Midbrain (tissue), 1 donor: ENCODE data around the gene SSBP3.
A peak's percentile ranks its signal among the peaks of the same experiment; 100 is the strongest.
"Not testable (repeated sequence)": the region's sequence is repeated elsewhere in the genome, so short reads cannot be mapped to it uniquely, and the experiment has no call there.

Experiments used
- DNase-seq: peaks from one replicate; lab custom pipeline; 2025; lab: John Stamatoyannopoulos, UW

The SSBP3 gene

GRCh38 chr1:54348700-54349021, 57.5 kb downstream of the SSBP3 start:
- DNase-seq = no peak

DNA sequence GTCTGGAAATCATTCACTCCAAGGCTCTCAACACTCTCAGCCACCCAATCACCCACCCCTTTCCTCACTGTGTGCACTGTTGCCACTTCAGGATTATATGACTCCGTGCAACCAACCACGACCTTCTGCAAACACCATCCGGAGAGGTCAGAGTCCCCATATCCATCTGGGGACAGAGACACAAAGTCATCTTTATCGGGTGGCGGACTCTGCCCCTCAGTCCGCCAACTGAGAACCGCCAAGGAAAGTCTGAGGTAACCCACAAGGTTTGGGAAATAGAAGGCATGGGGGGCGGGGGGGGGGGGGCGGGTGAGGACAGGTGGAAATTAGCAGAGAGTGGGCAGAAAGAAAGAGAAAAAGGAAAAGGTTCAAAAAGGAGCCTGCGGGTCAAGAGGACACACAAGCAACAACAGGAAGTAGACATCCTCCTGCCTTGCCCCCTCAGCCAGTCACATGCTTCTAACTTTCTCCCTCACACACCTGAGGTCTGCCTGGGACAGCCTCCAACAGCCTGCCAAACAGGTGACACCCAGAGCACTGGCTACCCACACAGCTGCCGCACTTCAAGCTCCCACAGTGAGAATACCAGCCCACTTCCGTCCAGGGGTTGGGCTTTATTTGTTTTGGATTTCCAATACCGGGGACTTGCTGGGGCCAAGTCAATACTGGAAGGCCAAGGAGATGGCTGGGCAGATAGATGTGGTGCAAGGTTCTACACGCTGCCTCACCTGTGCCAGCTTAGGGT, 58.1 kb downstream of the SSBP3 start:
- no peak for DNase-seq

GRCh38 chr1:54347261-54347954, 58.8 kb downstream of the SSBP3 start:
- DNase-seq = no peak

GRCh38 chr1:54345548-54345947, 60.6 kb downstream of the SSBP3 start:
- not testable (repeated sequence) for DNase-seq

DNA sequence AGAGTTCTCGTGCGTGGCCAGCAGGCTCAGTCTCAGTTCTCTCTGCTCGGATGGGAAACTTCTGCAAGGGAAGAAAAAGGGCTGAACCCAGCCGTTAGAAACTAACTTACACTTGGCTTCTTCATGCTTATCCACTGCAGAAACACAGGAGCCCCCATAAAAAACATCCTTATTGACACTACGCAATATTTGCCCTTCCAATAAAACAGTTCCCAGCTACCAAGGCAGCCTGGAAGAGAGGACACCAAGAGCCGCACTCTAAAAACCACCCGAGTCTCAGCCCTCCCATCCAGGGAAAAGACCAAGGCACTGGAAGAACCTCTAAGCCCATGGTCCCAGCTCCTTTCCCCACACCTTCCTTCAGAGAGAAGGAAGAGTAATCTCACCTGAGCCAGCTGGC, 61.1 kb downstream of the SSBP3 start:
- no peak for DNase-seq

DNA sequence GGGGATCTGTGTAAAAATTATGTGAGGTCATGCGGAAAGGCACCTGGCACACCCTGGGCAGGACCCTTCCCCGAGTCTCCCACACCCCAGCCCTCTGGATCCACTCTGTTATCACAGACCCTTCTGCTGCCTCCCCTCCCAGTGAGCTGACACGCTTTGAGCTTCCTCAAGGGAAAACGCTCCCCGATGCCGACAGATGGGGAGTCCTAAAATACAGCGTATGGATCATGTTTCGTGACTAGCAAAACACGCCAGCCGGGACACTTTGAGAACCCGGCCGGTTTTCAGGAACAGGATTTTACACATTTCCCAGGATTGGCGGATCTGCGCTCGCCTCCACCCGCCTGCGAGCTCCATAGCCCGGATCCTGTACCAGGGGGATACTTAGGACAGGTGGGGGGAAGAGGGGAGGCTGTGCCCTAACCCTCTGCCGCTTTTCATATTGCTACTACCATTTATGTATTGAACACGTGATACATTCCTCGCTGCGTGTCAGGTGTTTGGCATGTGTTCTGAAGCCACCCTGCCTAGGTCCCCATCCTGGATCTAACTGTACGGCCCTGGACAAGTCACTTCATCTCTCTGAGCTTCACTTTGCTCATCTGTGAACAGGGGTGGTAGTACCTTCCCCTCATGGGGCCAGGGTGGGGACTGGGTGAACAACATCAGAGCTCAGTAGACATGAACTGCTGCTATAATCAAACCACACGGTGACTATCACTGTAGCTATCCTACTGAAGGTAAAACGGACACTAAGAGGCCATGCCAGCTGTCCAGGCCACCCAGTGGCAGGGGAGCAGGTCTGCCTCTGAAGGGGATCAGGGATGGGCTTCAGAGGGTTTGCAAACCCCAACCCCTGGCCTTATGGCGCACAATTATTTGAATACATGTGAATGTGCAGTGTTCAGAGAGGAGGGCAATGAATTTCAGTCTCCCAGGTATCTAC, 63.2 kb downstream of the SSBP3 start:
- no peak for DNase-seq

DNA sequence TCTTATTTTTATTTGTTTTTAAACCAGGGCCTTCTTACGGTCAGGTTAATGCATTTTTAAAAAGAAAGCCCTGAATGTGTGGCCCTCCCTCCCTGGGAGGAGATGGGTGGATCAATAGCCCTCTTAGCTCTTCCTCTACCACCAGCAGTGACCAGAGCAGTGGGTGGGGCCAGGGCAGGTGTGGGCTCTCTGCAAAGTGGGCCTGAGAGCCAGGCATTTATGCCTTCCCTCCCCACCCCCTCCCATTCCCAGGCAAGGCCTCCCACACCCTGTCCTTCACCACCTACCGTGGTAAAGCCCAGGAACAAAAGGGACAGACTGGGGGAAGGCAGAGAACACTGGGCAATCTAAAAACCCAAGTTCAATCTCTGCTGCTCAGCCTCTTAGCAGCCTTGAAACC, 63.9 kb downstream of the SSBP3 start:
- no peak for DNase-seq

- no peak for DNase-seq
Observed at GRCh38 chr1:54341763-54342162, 64.4 kb downstream of the SSBP3 start.

- no peak for DNase-seq
Observed at GRCh38 chr1:54340878-54341277, 65.3 kb downstream of the SSBP3 start.

- no peak for DNase-seq
Observed at GRCh38 chr1:54340434-54340833, 65.8 kb downstream of the SSBP3 start.

DNA sequence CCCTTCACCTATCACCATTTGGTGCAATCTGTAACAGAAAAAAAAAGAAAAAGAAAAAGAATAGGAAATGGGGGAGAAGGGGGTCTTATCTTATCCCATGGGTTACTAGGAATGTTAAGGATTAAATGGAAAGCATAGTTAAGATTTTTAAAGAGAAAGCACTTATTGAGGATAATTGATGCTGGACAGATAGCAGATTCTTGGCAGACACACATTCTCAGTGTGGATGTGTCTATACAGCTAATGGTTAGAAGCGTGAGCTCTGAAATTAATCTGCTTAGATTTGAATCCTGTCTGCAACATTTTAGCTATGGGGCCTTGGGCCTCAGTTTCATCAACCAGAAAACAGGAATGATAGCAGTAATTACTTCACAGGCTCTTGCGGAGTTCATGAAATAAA, 67.1 kb downstream of the SSBP3 start:
- DNase-seq = no peak

GRCh38 chr1:54338464-54338863, 67.7 kb downstream of the SSBP3 start:
- no peak for DNase-seq

DNA sequence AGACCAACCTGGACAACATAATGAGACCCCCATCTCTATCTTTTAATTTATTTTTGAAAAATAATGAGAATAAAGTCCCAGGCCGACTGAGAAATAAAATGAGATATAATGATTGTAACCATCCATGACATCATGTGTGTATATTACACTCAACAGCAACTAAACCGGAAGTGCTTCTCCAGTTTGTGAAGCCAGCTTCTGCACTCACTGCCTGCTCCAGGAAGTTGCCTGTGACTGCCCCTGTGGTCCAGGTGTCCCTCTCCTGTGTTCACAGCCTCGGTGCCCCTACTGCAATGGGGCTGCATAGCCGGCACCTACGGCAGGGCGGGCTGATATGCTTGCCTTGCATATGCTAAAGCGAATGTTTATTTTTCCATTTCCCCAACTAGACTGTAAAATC, 68.3 kb downstream of the SSBP3 start:
- DNase-seq = no peak

- DNase-seq = no peak
Observed at GRCh38 chr1:54337034-54337433, 69.2 kb downstream of the SSBP3 start.

- no peak for DNase-seq
Observed at GRCh38 chr1:54336116-54336515, 70.1 kb downstream of the SSBP3 start.

DNA sequence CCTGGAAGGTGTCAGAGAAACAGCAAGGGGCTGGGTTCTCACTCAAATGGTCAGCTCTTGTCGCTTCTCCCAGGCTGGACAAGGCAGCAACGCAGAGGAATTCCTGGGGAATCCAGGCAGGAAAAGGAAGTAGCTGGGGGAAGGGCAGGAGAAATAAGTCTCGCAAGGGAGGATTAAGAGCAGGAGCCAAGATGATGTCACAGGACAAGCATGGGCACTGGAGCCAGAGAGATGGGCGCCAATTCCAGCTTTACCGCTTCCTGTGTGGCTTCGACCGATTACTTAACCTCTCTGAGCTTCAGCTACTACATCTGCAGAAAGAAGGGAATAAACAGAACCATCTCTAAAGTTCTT, 70.5 kb downstream of the SSBP3 start:
- no peak for DNase-seq

DNA sequence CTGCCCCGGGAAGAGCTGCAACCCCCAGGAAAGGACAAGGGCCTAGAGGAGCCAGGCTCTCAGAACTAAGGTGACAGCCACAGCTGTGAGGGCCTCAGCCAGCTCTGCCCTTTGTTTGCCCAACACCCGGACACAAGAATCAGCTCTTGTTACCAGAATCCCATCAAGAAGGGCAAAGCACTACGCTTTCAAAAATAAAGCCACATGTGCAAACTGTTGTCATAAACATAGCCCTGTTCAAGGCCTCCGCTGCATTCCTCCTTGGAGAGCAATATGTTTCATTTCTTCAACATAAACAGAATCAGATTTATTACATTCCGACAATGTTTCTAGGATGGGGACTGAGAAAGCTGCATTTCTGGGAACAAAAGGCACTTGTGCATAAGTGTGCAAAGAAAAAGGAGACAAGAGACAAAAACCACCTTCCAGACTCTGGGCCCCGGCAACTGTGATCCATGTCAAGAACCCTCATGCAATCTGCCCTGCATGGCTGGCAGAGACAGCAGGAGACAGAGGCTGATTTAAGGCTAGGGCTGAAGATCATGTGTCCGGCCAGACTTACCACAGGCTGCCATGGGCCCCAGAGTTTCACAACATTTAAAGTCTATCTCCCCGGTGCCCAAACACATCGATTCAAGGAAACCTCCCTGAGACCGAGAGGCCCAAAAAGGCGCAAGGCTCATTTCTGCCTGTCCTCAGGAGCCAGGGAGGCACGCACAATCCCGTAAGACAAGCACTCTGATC, 71.0 kb downstream of the SSBP3 start:
- peak; percentile 36 for DNase-seq

GRCh38 chr1:54332781-54333585, 73.2 kb downstream of the SSBP3 start:
- DNase-seq = no peak

GRCh38 chr1:54331843-54332463, 74.2 kb downstream of the SSBP3 start:
- DNase-seq = no peak

DNA sequence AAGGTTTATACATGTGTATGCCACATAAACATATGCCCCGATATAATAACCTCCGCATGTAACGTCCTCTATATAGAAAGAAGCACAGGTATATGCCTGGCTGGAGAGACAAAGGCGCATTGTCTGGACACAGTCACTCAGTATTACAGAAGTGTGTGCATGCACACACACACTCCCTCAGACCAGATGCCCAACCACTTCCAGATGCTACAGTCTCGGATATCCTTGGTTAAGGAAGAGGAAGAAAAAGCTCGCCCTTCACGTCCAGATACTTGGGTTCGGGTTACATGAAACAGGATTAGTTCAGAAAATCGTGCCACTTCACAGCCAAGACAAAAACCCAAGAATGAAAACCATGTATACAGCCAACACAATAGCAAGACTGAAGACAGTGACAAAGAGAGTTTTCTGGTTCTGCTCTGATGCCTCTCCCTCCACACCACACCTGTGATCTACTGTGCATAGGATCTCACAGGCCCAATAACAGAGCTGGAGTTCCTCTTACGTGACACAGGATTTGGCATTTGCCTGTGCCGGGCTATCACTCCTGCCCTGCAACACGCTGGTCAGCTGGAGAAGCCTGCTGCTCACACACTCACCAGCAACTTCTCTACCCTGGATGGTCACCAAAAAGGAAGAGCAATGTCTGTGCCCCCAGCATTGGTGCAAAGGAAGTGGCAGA, 75.0 kb downstream of the SSBP3 start:
- DNase-seq = peak; percentile 21
